Small intestine (tissue), 16 donors: ENCODE data around the gene ADGRG2. TPM values are rescaled to one million over a fixed set of nuclear protein-coding genes. Genes with fewer than 3 reads are reported as not detected.

ENCODE experiments used
- DNase-seq, 2 donors: peaks; one replicate each; pipeline versions ENCODE4 v3.0.0 to v3.0.0-alpha.2; 2013
- FAIRE-seq: peaks from 2 replicates; lab custom pipeline; 2012; peaks lifted over from hg19 to GRCh38; lab: Jason Lieb, UNC
- H3K27ac ChIP-seq, 3 donors: one replicate each; pipeline ENCODE4 v1.5.1; 2013; ENCODE audit warnings: low read length in 2 of 3, mild to moderate bottlenecking in 2 of 3, control low read depth in 1 of 3, inconsistent platforms in 1 of 3, low read depth in 1 of 3, moderate library complexity in 1 of 3
- H3K27me3 ChIP-seq, 3 donors: one replicate each; pipeline ENCODE4 v1.6.1; 2013; ENCODE audit warnings: low read length in 3 of 3, inconsistent platforms in 1 of 3; ENCODE audit not compliant: control insufficient read depth in 3 of 3, insufficient read depth in 3 of 3
- H3K36me3 ChIP-seq, 3 donors: one replicate each; pipeline ENCODE4 v1.6.1; 2013; ENCODE audit warnings: low read length in 3 of 3, inconsistent platforms in 1 of 3, low read depth in 1 of 3, mild to moderate bottlenecking in 1 of 3, moderate library complexity in 1 of 3; ENCODE audit not compliant: control insufficient read depth in 3 of 3, insufficient read depth in 2 of 3
- H3K4me1 ChIP-seq, 3 donors: one replicate each; pipeline ENCODE4 v1.6.1; 2013; ENCODE audit warnings: low read length in 2 of 3, inconsistent platforms in 1 of 3, low read depth in 1 of 3, mild to moderate bottlenecking in 1 of 3, moderate library complexity in 1 of 3; ENCODE audit not compliant: control insufficient read depth in 3 of 3, insufficient read depth in 2 of 3
- H3K4me3 ChIP-seq, 3 donors: one replicate each; pipeline ENCODE4 v1.5.1; 2013; ENCODE audit warnings: low read length in 3 of 3, control low read depth in 1 of 3, inconsistent platforms in 1 of 3, low read depth in 1 of 3, mild to moderate bottlenecking in 1 of 3, moderate library complexity in 1 of 3
- H3K9me3 ChIP-seq, 2 donors: one replicate each; pipeline ENCODE4 v1.6.1; 2013; ENCODE audit warnings: low read depth in 1 of 2, low read length in 1 of 2; ENCODE audit not compliant: control insufficient read depth in 2 of 2, insufficient read depth in 1 of 2
- WGBS, 3 donors: extraction: QIAGEN DNeasy Blood & Tissue Kit; methylation state at CpG; one replicate each; pipeline ENCODE4 v1.1.7; 2013; 5-methylcytosine and 5-hydroxymethylcytosine counted together
- long read RNA-seq, 10 donors: transcript quantifications; one replicate each; lab custom pipeline, GENCODE V29; 2026
- polyA plus RNA-seq, 4 donors: library from polyadenylated mRNA; stranded (reverse) in 3 of 4; unstranded in 1 of 4; fragments of 200-250 nt in 3 of 4; fragments of 120-200 nt in 1 of 4; gene quantifications; one replicate each; pipeline versions ENCODE4 v1.2.1 to v1.2.3, GENCODE V29; 2013
- donor health status: healthy with polysubstance abuse.
- donor health status: control.
- donor health status: control.
- donor health status: Bipolar disorder and iron deficiency.
- donor health status: healthy.

Gene ADGRG2
- 1 to 10 TPM in 1 of 4 donors, under 1 TPM in 3; under 0.01 to 1.6 (median 0.27) TPM for polyA plus RNA-seq
- long read RNA-seq, donor 1, result 0 reads
- long read RNA-seq, donor 2, result 0 reads
- long read RNA-seq, donor 3, result 0 reads
- long read RNA-seq, donor 4, result 0 reads
- long read RNA-seq, donor 5, result 0 reads
- long read RNA-seq, donor 6, result 0 reads
- long read RNA-seq, donor 7, result 0 reads
- long read RNA-seq, donor 8, result 0 reads
- long read RNA-seq, donor 9, result 0 reads
- long read RNA-seq, donor 10, result 0 reads

GRCh38 chrX:19121898-19122640 lies at the start of gene ADGRG2:
TSS of gene ADGRG2 (minus strand) at chrX:19122468. CDS start at chrX:19068834, 53,634 bp downstream.
- peak within 1 kb of the TSS in 1 of 3 donors; percentile 33 for H3K4me3 ChIP-seq
- H3K27me3 ChIP-seq, result peaks cover 1 to 29% (median 4%) of the 10 kb centered on the region in 3 donors
- peak; percentile 18 to 38 for DNase-seq
- no peak within 1 kb of the TSS for H3K27ac ChIP-seq
- H3K9me3 ChIP-seq, result no peaks in the 10 kb centered on the region
- 0 to 40% (median 2%) methylated on average over 34 to 107 of the region's 107 CpGs for WGBS, 3 donors
- no peak for FAIRE-seq
- no peaks in the 10 kb centered on the region for H3K36me3 ChIP-seq
- H3K4me1 ChIP-seq, result no peaks in the 10 kb centered on the region

- 72 to 89% (median 84%) methylated on average over 5 of the region's 5 CpGs for whole genome bisulfite sequencing, 3 donors
Observed at GRCh38 chrX:19168609-19169008, 46.3 kb upstream of the ADGRG2 start.

GRCh38 chrX:19162851-19163250 lies 40.6 kb upstream of the ADGRG2 start:
- Histone ChIP-seq H3K4me1 (no peaks in the 10 kb centered on the region), H3K36me3 (no peaks in the 10 kb centered on the region), H3K27me3 (no peaks in the 10 kb centered on the region), H3K9me3 (no peaks in the 10 kb centered on the region), H3K4me3 (no peak overlapping the region), H3K27ac (no peak overlapping the region)
- FAIRE-seq (no peak), DNase-seq (no peak)
- 72 to 87% (median 76%) methylated on average over 8 of the region's 8 CpGs for WGBS, 3 donors

More at GRCh38 chrX:19168609-19169008, 46.3 kb upstream of the ADGRG2 start:
- no peaks in the 10 kb centered on the region for H3K27me3 ChIP-seq
- no peak for FAIRE-seq
- no peaks in the 10 kb centered on the region for H3K9me3 ChIP-seq
- no peak for DNase-seq
- H3K4me1 ChIP-seq, result no peaks in the 10 kb centered on the region
- H3K27ac ChIP-seq, result no peak overlapping the region
- H3K36me3 ChIP-seq, result no peaks in the 10 kb centered on the region
- no peak overlapping the region for H3K4me3 ChIP-seq

- no peaks in the 10 kb centered on the region for H3K4me1 ChIP-seq
- H3K27me3 ChIP-seq, result no peaks in the 10 kb centered on the region
- 5 to 24% (median 18%) methylated on average over 4 of the region's 4 CpGs for WGBS, 3 donors
- FAIRE-seq, result no peak
- no peak overlapping the region for H3K27ac ChIP-seq
- H3K36me3 ChIP-seq, result no peaks in the 10 kb centered on the region
- H3K4me3 ChIP-seq, result no peak overlapping the region
- no peaks in the 10 kb centered on the region for H3K9me3 ChIP-seq
- peak; percentile 1 to 19 for DNase-seq
Observed at GRCh38 chrX:19156186-19156585, 33.9 kb upstream of the ADGRG2 start.

- no peak for FAIRE-seq
- Histone ChIP-seq H3K4me3 (no peak overlapping the region), H3K9me3 (no peaks in the 10 kb centered on the region), H3K36me3 (no peaks in the 10 kb centered on the region), H3K27me3 (no peaks in the 10 kb centered on the region), H3K27ac (no peak overlapping the region), H3K4me1 (no peaks in the 10 kb centered on the region)
- 44 to 78% (median 49%) methylated on average over 2 of the region's 2 CpGs for WGBS, 3 donors
- no peak for DNase-seq
Observed at GRCh38 chrX:19152762-19153161, 30.5 kb upstream of the ADGRG2 start.

- Histone ChIP-seq H3K36me3 (no peaks in the 10 kb centered on the region), H3K4me1 (no peaks in the 10 kb centered on the region), H3K4me3 (no peak overlapping the region), H3K9me3 (no peaks in the 10 kb centered on the region), H3K27ac (no peak overlapping the region), H3K27me3 (peaks cover 0 to 3% (median 0%) of the 10 kb centered on the region in 3 donors)
- no peak for DNase-seq
- WGBS, 3 donors, result 63 to 84% (median 69%) methylated on average over 2 of the region's 2 CpGs
- FAIRE-seq, result no peak
Observed at GRCh38 chrX:19137067-19137466, 14.8 kb upstream of the ADGRG2 start.

GRCh38 chrX:19133784-19134183 lies 11.5 kb upstream of the ADGRG2 start:
- WGBS, 3 donors, result 73 to 81% (median 76%) methylated on average over 5 of the region's 5 CpGs
- Histone ChIP-seq H3K27ac (no peak overlapping the region), H3K4me3 (no peak overlapping the region), H3K36me3 (no peaks in the 10 kb centered on the region), H3K27me3 (peaks cover 0 to 3% (median 0%) of the 10 kb centered on the region in 3 donors), H3K9me3 (no peaks in the 10 kb centered on the region), H3K4me1 (no peaks in the 10 kb centered on the region)
- FAIRE-seq (no peak), DNase-seq (no peak)

- no peaks in the 10 kb centered on the region for H3K36me3 ChIP-seq
- WGBS, 3 donors, result 60 to 75% (median 61%) methylated on average over 2 of the region's 2 CpGs
- H3K27me3 ChIP-seq, result peaks cover 0 to 3% (median 0%) of the 10 kb centered on the region in 3 donors
- H3K4me1 ChIP-seq, result no peaks in the 10 kb centered on the region
- no peak overlapping the region for H3K4me3 ChIP-seq
- no peak overlapping the region for H3K27ac ChIP-seq
- DNase-seq (no peak), FAIRE-seq (no peak)
- no peaks in the 10 kb centered on the region for H3K9me3 ChIP-seq
Observed at GRCh38 chrX:19133231-19133630, 11.0 kb upstream of the ADGRG2 start.
